A673 (cell line): ENCODE results near the gene ACTL6B. TPM values are rescaled to one million over a fixed set of nuclear protein-coding genes. Genes with fewer than 3 reads are reported as not detected.

Source experiments
- BruUV-seq: library from RNA; stranded (reverse); fragments of 400-500 nt; replicated peaks from 2 replicates; lab custom pipeline; 2021; lab: Mats Ljungman, UMichigan
- CTCF ChIA-PET: fragments of 300-600 bp; sonication (Branson Sonifier 250); formaldehyde crosslinking; loops from one replicate; lab custom pipeline; 2022; ENCODE audit warnings: antibody characterized with exemption; lab: Charles Lee
- POLR2A ChIA-PET: fragments of 300-600 bp; sonication (Branson Sonifier 250); formaldehyde crosslinking; loops from one replicate; lab custom pipeline; 2022; ENCODE audit warnings: antibody characterized with exemption; ENCODE audit not compliant: low non-redundant PET; lab: Charles Lee
- DNase-seq: peaks from one replicate; pipeline ENCODE4 v3.0.0-alpha.2; 2015; ENCODE audit warnings: low spot score
- H3K27ac ChIP-seq: fragments of 200-600 bp; sonication (generic); 2 replicates; pipeline ENCODE4 v1.5.1; 2016; ENCODE audit warnings: mixed run types, low read depth, mild to moderate bottlenecking, mixed read lengths, antibody characterized with exemption, low read length; ENCODE audit not compliant: poor library complexity, severe bottlenecking
- H3K27me3 ChIP-seq: fragments of 200-600 bp; sonication (generic); replicated peaks from 2 replicates; pipeline ENCODE4 v1.6.1; 2017; ENCODE audit warnings: mixed run types, low read depth, mild to moderate bottlenecking, mixed read lengths, antibody characterized with exemption, low read length; ENCODE audit not compliant: insufficient read depth, poor library complexity
- H3K36me3 ChIP-seq: fragments of 200-600 bp; sonication (generic); 2 replicates; pipeline ENCODE4 v1.6.1; 2016; ENCODE audit warnings: mixed run types, mild to moderate bottlenecking, mixed read lengths, antibody characterized with exemption, low read length; ENCODE audit not compliant: insufficient read depth, poor library complexity, severe bottlenecking
- H3K4me1 ChIP-seq: fragments of 200-600 bp; sonication (generic); 2 replicates; pipeline ENCODE4 v1.6.1; 2017; ENCODE audit warnings: mixed run types, mild to moderate bottlenecking, mixed read lengths, antibody characterized with exemption, low read length; ENCODE audit not compliant: insufficient read depth, poor library complexity, severe bottlenecking
- H3K4me3 ChIP-seq: fragments of 200-600 bp; sonication (generic); 2 replicates; pipeline ENCODE4 v1.5.1; 2016; ENCODE audit warnings: low read depth, mixed run types, mild to moderate bottlenecking, mixed read lengths, low read length; ENCODE audit not compliant: poor library complexity, severe bottlenecking
- H3K9me3 ChIP-seq: fragments of 200-600 bp; sonication (generic); 2 replicates; pipeline ENCODE4 v1.6.1; 2016; ENCODE audit warnings: mixed run types, low read depth, mild to moderate bottlenecking, mixed read lengths, antibody characterized with exemption, low read length; ENCODE audit not compliant: poor library complexity, severe bottlenecking
- EZH2 ChIP-seq: fragments of 200-600 bp; sonication (generic); IDR thresholded peaks from 2 replicates; pipeline ENCODE4 v1.6.1; 2017; ENCODE audit warnings: borderline replicate concordance, low read depth, mild to moderate bottlenecking, mixed read lengths, antibody characterized with exemption, low read length; ENCODE audit not compliant: poor library complexity, severe bottlenecking
- intact Hi-C: fragments of 100-400 bp; cut with micrococcal nuclease; formaldehyde crosslinking; loops from one replicate; pipeline ENCODE4 v1.10.0; 2022; ENCODE audit not compliant: unreplicated experiment
- total RNA-seq: library from RNA; stranded (reverse); gene quantifications from 2 replicates; pipeline ENCODE4 v1.2.3, GENCODE V29; 2021
- TF ChIP-seq, protein P1 (sequence below): fragments of 300-800, 200-600 bp; sonication (generic); conservative IDR thresholded peaks from 2 replicates; pipeline ENCODE4 v1.5.1; 2017; ENCODE audit warnings: low read depth, mild to moderate bottlenecking, antibody characterized with exemption, low read length, moderate library complexity, mixed read lengths

ACTL6B gene
- total RNA-seq, 1 experiment from 2014 or later, result not detected

DNA sequence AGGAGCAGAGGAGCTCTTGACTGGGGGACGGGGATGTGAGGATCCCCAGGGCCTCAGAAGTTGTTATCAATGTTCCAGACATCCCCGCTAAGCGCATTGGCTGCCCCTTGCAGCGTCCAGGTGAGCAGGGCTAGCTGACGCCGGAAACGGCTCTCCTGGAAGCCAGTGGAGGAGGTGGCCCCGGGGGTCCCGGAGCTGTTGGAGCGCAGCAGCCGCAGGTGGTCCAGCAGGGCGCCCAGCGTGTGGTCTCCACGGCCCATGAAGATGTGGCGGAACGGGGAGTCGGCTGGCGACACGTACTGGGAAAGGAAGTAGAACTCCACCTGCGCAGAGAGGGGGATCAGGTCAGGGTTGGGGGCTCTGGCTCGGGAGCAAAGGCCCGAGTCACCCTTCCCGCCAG is 35.4 kb downstream of the ACTL6B start:
- Histone ChIP-seq H3K4me1 (no peaks in the 10 kb centered on the region), H3K27me3 (no peaks in the 10 kb centered on the region), H3K27ac (no peak overlapping the region), H3K9me3 (no peaks in the 10 kb centered on the region), H3K4me3 (no peak overlapping the region), H3K36me3 (no peaks in the 10 kb centered on the region)
- DNase-seq, result no peak
- intact Hi-C loops, result no loop called here
- BruUV-seq, result no TSS peak
- CTCF ChIA-PET, result no interaction called here
- POLR2A ChIA-PET, result interaction anchor here (0.6 kb wide), 1 partner anchor 200 kb away, joined by 3 read pairs; no protein-coding TSS in a partner anchor
- TF ChIP-seq, protein P1, sequence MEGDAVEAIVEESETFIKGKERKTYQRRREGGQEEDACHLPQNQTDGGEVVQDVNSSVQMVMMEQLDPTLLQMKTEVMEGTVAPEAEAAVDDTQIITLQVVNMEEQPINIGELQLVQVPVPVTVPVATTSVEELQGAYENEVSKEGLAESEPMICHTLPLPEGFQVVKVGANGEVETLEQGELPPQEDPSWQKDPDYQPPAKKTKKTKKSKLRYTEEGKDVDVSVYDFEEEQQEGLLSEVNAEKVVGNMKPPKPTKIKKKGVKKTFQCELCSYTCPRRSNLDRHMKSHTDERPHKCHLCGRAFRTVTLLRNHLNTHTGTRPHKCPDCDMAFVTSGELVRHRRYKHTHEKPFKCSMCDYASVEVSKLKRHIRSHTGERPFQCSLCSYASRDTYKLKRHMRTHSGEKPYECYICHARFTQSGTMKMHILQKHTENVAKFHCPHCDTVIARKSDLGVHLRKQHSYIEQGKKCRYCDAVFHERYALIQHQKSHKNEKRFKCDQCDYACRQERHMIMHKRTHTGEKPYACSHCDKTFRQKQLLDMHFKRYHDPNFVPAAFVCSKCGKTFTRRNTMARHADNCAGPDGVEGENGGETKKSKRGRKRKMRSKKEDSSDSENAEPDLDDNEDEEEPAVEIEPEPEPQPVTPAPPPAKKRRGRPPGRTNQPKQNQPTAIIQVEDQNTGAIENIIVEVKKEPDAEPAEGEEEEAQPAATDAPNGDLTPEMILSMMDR, result no peak
- TF ChIP-seq EZH2, result no peak

DNA sequence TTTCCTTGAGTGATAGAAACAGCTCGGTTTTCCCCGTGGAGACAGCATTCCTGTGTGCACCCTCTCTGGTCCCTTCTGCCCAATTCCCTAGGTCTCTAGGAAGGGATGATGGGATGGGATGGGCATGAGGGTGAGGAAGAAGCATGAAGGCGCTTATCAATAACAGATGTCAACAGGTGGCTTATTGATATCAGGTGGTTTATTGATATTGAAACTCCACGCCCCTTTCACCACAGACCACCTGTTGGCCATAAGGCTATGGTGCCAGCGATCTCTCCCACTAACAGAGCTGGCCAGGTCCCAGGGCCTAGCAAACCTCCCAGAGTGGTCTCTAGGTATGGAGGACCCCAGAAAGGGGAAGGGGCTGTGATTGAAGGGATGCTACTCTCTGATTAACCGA is 36.0 kb downstream of the ACTL6B start:
- ChIA-PET POLR2A (no interaction called here), CTCF (no interaction called here)
- Histone ChIP-seq H3K9me3 (no peaks in the 10 kb centered on the region), H3K36me3 (no peaks in the 10 kb centered on the region), H3K27me3 (no peaks in the 10 kb centered on the region), H3K4me1 (no peaks in the 10 kb centered on the region), H3K4me3 (no peak overlapping the region), H3K27ac (no peak overlapping the region)
- no peak for DNase-seq
- TF ChIP-seq EZH2, result no peak
- TF ChIP-seq, protein P1, result no peak
- BruUV-seq, result no TSS peak
- intact Hi-C loops, result no loop called here

DNA sequence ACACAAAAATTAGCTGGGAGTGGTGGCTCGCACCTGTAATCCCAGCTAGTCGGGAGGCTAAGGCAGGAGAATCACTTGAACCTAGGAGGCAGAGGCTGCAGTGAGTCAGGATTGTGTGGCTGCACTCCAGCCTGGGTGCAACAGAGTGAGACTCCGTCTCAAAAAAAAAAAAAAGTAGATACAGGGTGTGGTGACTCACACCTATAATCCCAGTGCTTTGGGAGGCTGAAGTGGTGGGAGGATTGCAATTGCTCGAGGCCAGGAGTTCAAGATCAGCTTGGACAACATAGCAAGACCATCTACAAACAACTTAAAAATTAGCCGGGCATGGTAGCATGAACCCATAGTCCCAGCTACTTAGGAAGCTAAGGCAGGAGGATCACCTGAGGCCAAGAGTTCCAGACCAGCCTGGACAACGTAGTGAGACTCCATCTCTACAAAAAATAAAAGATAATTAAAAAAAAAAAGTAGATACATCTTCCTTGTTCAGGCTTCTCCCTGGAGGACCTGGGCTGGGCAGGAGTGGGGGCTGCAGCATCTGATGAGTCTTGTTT is 41.9 kb downstream of the ACTL6B start:
- no peak for DNase-seq
- BruUV-seq, result no TSS peak
- ChIA-PET CTCF (no interaction called here), POLR2A (no interaction called here)
- H3K9me3 ChIP-seq, result no peaks in the 10 kb centered on the region
- TF ChIP-seq, protein P1, result no peak
- TF ChIP-seq EZH2, result no peak
- no peaks in the 10 kb centered on the region for H3K27me3 ChIP-seq
- no peak overlapping the region for H3K27ac ChIP-seq
- H3K36me3 ChIP-seq, result no peaks in the 10 kb centered on the region
- no peak overlapping the region for H3K4me3 ChIP-seq
- H3K4me1 ChIP-seq, result peaks cover 7% of the 10 kb centered on the region
- intact Hi-C loops, result no loop called here
